Umbilical cord (tissue), 2 donors: ENCODE data around the gene PSD. TPM values are rescaled to one million over a fixed set of nuclear protein-coding genes. Genes with fewer than 3 reads are reported as not detected.
A peak's percentile ranks its signal among the peaks of the same experiment; 100 is the strongest.

ENCODE experiments used
- DNase-seq: peaks from one replicate; pipeline ENCODE4 v3.0.0-alpha.2; 2015; ENCODE audit warnings: low spot score
- total RNA-seq: library from RNA; depleted of rRNA; stranded (reverse); fragments of >200 nt; gene quantifications from one replicate; pipeline ENCODE4 v1.2.3, GENCODE V29; 2014; ENCODE audit warnings: low replicate concordance; ENCODE audit not compliant: insufficient read depth

The PSD gene
- total RNA-seq, 1 donor from 2014 or later: 11.6 TPM

DNA sequence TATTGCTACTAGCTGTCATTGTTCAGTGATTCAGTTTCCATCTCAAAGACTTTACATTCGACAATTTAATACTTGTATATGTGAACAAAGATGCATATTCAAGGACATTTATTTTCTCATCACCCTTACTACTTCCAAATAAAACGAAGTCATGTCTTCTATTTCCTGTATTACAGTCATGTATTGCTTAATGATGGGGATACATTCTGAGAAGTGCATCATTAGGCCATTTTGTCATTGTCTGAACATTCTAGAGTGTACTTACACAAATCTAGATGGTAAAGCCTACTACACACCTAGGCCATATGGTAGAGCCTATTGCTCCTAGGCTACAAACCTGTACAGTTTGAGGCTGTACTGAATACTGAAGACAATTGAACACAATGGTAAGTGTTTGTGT, 26.3 kb upstream of the PSD start:
- DNase-seq: no peak

GRCh38 chr10:102438374-102438773, 19.8 kb upstream of the PSD start:
- no peak for DNase-seq

DNA sequence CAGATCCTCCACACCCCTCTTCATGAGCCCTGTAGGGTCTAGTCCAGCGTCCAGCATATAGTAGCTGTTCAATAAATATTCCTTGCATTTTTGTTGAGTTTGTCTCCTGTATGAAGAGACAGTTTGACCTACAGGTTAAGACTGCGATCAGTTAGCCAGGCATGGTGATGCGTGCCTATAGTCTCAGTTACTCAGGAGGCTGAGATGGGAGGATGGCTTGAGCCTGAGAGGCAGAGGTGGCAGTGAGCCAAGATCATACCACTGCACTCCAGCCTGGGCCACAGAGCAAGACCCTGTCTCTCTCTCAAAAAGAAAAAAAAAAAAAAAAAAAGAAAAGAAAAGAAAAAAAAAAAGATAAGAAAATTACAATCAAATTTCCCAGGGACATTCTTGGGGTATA, 18.9 kb upstream of the PSD start:
- DNase-seq: no peak

- DNase-seq: no peak
These were observed 17.7 kb upstream of the PSD start for GRCh38 chr10:102436312-102436711.

- no peak for DNase-seq
These were observed 17.1 kb upstream of the PSD start for GRCh38 chr10:102435529-102436233.

GRCh38 chr10:102435133-102435497, 16.5 kb upstream of the PSD start:
- DNase-seq: no peak

- DNase-seq: peak; percentile 41
These were observed 16.0 kb upstream of the PSD start for GRCh38 chr10:102434394-102435132.

- no peak for DNase-seq
These were observed 15.0 kb upstream of the PSD start for GRCh38 chr10:102433619-102434046.

DNA sequence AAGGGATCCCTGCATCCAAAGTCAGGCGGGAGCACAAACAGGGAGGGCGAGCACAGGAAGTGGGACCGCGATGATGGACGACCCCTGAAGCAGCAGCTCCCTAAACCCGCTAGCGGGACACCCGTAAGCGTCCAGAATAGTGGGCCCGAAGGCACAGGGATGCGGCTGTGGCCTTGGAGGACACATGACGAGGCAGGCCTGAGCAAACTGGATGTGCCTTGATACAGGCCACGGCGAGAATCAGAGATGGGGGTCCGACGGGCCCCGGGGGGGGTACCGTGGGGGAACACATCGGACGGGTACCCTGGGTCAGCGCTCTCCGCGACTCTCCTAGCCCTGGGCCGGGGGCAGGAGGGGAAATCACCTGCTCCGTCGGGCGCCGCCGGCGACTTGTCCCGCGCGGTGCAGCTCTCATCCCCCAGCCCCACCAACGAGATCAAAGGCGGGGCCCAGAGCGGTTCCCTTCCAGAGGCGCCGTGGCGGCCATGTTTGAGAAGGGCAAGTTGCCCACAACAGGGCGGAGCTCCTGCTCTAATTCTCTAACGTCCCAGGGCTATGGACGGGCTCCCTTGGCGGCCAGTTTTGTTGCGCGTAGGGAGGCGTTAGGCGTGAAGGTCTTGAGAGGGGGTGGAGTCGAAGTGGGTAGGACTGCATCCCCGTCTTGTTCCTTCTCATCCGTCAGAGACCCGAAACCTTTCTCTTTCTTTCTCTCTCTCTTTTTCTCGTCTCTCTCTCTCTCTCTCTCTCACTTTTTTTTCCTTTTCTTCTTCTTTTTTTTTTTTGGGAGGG, 13.8 kb upstream of the PSD start, which contains the start of gene CUEDC2:
Gene CUEDC2, minus strand, starts transcription at position 413 of the 789 bp plus-strand sequence. CDS start 7,386 bp downstream, outside the sequence.
- peak; percentile 99 for DNase-seq

- peak; percentile 30 for DNase-seq
These were observed 13.0 kb upstream of the PSD start for GRCh38 chr10:102431452-102432124.

DNA sequence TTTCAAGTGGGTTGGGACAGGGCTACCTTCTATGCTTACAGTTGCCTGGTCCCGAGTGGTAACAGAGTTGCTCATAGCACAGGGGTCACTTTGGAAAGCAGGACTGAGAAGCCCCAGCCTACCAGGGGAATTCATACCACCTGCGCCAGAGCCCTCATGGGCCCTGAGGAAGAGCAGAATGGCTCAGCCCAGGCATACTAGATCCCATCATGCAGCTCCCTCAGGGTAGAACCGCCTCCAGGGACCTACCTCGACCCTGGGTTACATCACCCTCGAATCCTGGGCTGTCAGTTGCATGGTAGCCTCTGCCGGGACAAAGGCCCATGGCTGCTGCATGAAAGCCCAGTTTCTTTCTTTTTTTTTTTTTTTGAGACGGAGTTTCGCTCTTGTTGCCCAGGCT, 10.9 kb upstream of the PSD start:
- DNase-seq: no peak

DNA sequence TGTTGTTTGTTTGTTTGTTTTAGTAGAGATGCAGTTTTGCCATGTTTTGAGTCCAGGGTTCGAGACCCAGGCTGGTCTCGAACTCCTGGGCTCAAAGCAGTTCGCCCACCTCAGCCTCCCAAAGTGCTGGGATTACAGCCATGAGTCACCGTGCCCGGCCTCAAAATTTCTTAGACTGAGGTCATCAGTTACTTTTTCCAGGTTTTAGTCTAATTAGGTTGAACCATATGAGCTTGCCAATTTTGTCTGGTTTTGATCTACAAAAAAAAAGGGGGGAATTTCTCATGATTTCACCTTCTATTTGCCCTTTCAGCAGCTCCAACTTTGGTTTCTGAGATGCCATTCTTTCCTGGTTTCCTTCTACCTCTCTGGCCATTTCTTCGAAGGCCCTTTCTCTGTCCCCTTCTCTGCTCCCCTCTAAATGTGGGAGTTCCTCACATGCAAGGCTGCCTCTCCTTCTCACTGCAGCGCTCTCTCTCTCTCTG, 8.3 kb upstream of the PSD start:
- DNase-seq: no peak

DNA sequence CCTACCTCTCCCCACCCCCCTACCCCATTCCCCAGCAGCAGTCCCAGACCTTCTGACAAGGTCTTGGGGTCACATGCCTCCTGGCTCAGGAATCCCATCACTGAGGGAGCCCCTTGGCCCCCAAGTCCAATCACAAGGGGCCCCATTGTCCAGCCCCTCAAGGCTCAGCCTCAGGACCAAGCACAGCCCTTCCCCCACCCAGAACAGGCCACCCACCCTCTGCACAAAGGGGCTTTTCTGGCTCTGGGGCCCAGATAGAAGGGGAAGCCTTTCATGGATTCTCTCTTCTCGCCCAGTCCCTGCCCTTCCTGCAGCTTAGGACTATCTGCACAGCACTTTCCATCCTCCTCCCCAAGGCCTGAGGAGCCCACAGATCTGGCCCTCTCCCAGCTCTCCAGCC, 6.9 kb upstream of the PSD start:
- DNase-seq: no peak

DNA sequence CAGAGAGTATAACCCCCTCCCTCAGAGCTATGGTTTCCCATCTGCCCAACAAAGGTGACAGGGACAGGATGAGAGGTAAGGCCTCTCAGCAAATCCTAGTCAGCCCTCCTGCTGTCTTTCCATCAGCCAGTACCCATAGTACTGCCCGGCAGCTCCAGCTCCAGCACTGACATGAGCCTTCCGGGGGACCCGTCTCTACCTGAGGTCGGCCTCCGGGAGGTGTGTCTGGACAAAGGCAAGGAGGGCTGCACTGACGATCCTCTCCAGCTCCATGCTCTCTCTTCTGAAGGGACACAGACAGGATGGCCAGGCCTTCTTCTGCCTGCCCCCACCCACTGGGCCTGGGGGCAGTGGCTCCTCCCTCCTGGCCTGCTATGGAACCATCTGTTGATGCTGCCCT, 6.3 kb upstream of the PSD start:
- DNase-seq: no peak

GRCh38 chr10:102424145-102424544, 5.6 kb upstream of the PSD start:
- no peak for DNase-seq

- no peak for DNase-seq
These were observed 4.9 kb upstream of the PSD start for GRCh38 chr10:102423372-102423968.

GRCh38 chr10:102422545-102423129, 4.1 kb upstream of the PSD start:
- peak; percentile 63 for DNase-seq

DNA sequence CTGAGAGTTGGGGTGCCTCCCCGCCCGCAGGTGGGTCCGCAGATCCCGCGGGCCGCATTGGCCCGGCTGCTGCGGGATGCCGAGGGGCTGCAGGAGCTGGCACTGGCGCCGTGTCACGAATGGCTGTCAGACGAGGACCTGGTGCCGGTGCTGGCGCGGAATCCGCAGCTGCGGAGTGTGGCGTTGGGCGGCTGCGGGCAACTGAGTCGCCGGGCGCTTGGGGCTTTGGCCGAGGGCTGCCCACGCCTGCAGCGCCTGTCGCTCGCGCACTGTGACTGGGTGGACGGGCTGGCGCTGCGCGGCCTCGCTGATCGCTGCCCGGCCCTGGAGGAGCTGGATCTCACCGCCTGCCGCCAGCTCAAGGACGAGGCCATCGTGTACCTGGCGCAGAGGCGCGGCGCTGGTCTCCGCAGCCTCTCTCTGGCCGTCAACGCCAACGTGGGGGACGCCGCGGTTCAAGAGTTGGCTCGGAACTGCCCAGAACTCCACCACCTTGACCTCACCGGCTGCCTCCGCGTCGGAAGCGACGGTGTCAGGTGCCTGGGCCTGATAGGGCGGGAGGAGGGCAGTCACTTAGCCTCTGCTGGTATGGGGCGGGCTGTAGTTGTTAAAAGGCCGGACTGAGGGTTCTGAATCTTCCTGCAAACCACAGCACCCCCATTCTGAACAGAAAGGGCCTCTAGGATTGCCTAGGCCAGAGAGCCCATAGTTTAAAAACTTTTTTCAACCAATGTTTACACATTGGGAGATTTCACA, 3.4 kb upstream of the PSD start:
- no peak for DNase-seq

- DNase-seq: no peak
These were observed 2.8 kb upstream of the PSD start for GRCh38 chr10:102421507-102421756.
